Fibroblast of lung (primary cell): ENCODE measurements around the gene WDR90. TPM values are rescaled to one million over a fixed set of nuclear protein-coding genes. Genes with fewer than 3 reads are reported as not detected.
A peak's percentile ranks its signal among the peaks of the same experiment; 100 is the strongest.

ENCODE experiments used
- DNase-seq, 2 donors: peaks; one replicate each; pipeline versions ENCODE4 v3.0.0 to v3.0.0-alpha.2; 2010; ENCODE audit warnings: low read depth in 2 of 2
- H2AFZ ChIP-seq: 2 replicates; pipeline ENCODE4 v1.5.1; 2012; ENCODE audit warnings: low read length, control low read depth, inconsistent platforms
- H3K27ac ChIP-seq: 2 replicates; pipeline ENCODE4 v1.5.1; 2011; ENCODE audit warnings: low read length, control low read depth; ENCODE audit not compliant: insufficient read depth
- H3K27me3 ChIP-seq: 2 replicates; pipeline ENCODE4 v1.5.1; 2011; ENCODE audit warnings: mild to moderate bottlenecking, low read length; ENCODE audit not compliant: control insufficient read depth, insufficient read depth
- H3K36me3 ChIP-seq: 2 replicates; pipeline ENCODE4 v1.5.1; 2011; ENCODE audit warnings: low read length; ENCODE audit not compliant: control insufficient read depth, insufficient read depth
- H3K4me1 ChIP-seq: 2 replicates; pipeline ENCODE4 v1.5.1; 2011; ENCODE audit warnings: low read length; ENCODE audit not compliant: control insufficient read depth, insufficient read depth; ENCODE audit errors: extremely low read depth
- H3K4me2 ChIP-seq: 2 replicates; pipeline ENCODE4 v1.5.1; 2011; ENCODE audit warnings: low read length, control low read depth; ENCODE audit not compliant: insufficient read depth; ENCODE audit errors: extremely low read depth
- H3K4me3 ChIP-seq, 4 experiments: fragments of 200-600 bp in 1 of 4; sonication (generic) in 1 of 4; replicated peaks in 1 of 4; 2 replicates each; pipeline ENCODE4 v1.5.1; 2011 to 2016; ENCODE audit warnings: low read length in 4 of 4, low read depth in 3 of 4, mild to moderate bottlenecking in 3 of 4, control low read depth in 2 of 4, inconsistent platforms in 1 of 4, mixed read lengths in 1 of 4; ENCODE audit not compliant: insufficient read depth in 1 of 4; ENCODE audit errors: control extremely low read depth in 1 of 4
- H3K79me2 ChIP-seq: 2 replicates; pipeline ENCODE4 v1.5.1; 2012; ENCODE audit warnings: mild to moderate bottlenecking, low read length, inconsistent platforms; ENCODE audit not compliant: control insufficient read depth, insufficient read depth
- H3K9ac ChIP-seq: 2 replicates; pipeline ENCODE4 v1.5.1; 2011; ENCODE audit warnings: mild to moderate bottlenecking, low read length, control low read depth; ENCODE audit not compliant: insufficient read depth
- H3K9me3 ChIP-seq: 2 replicates; pipeline ENCODE4 v1.5.1; 2012; ENCODE audit warnings: low read depth, low read length; ENCODE audit not compliant: control insufficient read depth, insufficient read depth
- H4K20me1 ChIP-seq: 2 replicates; pipeline ENCODE4 v1.5.1; 2011; ENCODE audit warnings: low read length; ENCODE audit not compliant: control insufficient read depth, insufficient read depth; ENCODE audit errors: extremely low read depth
- EZH2 ChIP-seq: IDR thresholded peaks from 2 replicates; pipeline ENCODE4 v1.5.1; 2012; ENCODE audit warnings: low read length, control low read depth, mild to moderate bottlenecking; ENCODE audit errors: missing control alignments
- polyA plus RNA-seq, 2 donors: library from polyadenylated mRNA; depleted of rRNA in 1 of 2; stranded (reverse) in 1 of 2; unstranded in 1 of 2; fragments of >200 nt; gene quantifications; 2 replicates each; pipeline ENCODE4 v1.2.1, GENCODE V29; 2011 to 2012; ENCODE audit warnings: missing spikeins in 1 of 2
- total RNA-seq: library from RNA; depleted of rRNA; stranded (reverse); fragments of >200 nt; gene quantifications from 2 replicates; pipeline ENCODE4 v1.2.1, GENCODE V29; 2014
- TF ChIP-seq, protein P1 (sequence below), 2 donors: IDR thresholded peaks in 1 of 2; conservative IDR thresholded peaks in 1 of 2; 1 replicate in 1 of 2; 2 replicates in 1 of 2; pipeline ENCODE4 v1.5.1; 2011 to 2012; ENCODE audit warnings: low read length in 2 of 2, control low read depth in 1 of 2, inconsistent platforms in 1 of 2, low read depth in 1 of 2, mild to moderate bottlenecking in 1 of 2

Gene WDR90
- total and polyA plus RNA-seq, 2 donors (not counting 1 experiment from before 2014, with no cell fraction given): 2.9 to 4.8 TPM

DNA sequence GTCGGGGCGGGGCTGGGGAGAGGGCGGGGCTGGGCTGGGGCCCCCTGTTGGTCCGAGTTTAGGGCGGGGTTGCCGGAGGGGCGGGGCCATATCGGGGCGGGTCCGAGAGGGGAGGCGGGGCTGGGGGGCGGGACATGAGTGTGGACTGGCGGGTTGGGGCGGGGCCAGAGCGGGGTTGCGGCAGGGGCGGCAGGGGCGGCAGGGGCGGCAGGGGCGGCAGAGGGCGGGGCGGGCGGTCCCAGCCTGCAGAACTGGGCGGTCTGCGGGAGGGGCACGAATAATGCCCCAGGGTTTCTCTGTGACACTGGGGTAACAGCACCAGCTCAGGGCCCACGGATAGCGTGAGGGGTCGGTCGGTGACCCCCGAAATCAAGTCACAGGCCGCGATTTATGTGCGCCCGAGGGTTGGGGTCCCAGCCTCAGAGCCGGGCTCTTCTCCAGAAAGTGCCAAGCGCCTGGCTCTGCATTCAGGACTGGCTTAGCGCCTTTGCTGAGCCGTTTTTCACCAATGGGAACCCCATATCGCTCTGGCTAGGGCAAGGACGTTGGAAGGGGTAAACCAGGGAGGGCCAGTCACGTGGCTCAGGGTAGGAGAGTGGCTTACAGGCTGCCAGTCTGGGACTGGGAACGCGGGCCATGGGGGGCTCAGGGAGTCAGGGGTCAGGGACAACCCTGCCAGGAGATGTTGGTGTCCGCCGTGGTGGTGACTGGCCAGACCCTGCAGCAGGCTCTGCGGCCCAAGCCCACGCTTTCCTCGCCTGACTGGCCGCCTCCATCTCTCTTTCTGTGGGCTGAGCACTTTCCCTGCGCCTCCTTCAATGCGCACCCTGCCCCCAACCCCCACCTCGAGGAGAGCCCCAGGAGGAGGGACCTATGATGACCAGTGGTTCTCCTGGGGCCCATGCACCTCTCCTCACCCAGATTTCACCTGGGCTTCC lies 11.8 kb upstream of the WDR90 start:
- DNase-seq: peak; percentile 78 to 91
- no peaks in the 10 kb centered on the region for H3K27me3 ChIP-seq
- no peaks in the 10 kb centered on the region for H3K9me3 ChIP-seq
- H4K20me1 ChIP-seq: no peaks in the 10 kb centered on the region
- H3K4me1 ChIP-seq: no peaks in the 10 kb centered on the region
- peak overlapping the region; percentile 77 for H3K27ac ChIP-seq
- H2AFZ ChIP-seq: no peak overlapping the region
- peaks cover 11% of the 10 kb centered on the region for H3K36me3 ChIP-seq
- H3K9ac ChIP-seq: peak overlapping the region; percentile 88
- peaks cover 4% of the 10 kb centered on the region for H3K79me2 ChIP-seq
- peak overlapping the region; percentile 66 for H3K4me2 ChIP-seq
- TF ChIP-seq, protein P1, sequence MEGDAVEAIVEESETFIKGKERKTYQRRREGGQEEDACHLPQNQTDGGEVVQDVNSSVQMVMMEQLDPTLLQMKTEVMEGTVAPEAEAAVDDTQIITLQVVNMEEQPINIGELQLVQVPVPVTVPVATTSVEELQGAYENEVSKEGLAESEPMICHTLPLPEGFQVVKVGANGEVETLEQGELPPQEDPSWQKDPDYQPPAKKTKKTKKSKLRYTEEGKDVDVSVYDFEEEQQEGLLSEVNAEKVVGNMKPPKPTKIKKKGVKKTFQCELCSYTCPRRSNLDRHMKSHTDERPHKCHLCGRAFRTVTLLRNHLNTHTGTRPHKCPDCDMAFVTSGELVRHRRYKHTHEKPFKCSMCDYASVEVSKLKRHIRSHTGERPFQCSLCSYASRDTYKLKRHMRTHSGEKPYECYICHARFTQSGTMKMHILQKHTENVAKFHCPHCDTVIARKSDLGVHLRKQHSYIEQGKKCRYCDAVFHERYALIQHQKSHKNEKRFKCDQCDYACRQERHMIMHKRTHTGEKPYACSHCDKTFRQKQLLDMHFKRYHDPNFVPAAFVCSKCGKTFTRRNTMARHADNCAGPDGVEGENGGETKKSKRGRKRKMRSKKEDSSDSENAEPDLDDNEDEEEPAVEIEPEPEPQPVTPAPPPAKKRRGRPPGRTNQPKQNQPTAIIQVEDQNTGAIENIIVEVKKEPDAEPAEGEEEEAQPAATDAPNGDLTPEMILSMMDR (conservative IDR thresholded peaks at IDR 0.05 in 1 of 2, IDR thresholded peaks at IDR 0.05 in 1 of 2; ENCODE audit: low read depth in 1 of 2, low read length in 2 of 2): no peak
- TF ChIP-seq EZH2: no peak
- H3K4me3 ChIP-seq: peak overlapping the region; percentile 72 to 85 (median 82)

DNA sequence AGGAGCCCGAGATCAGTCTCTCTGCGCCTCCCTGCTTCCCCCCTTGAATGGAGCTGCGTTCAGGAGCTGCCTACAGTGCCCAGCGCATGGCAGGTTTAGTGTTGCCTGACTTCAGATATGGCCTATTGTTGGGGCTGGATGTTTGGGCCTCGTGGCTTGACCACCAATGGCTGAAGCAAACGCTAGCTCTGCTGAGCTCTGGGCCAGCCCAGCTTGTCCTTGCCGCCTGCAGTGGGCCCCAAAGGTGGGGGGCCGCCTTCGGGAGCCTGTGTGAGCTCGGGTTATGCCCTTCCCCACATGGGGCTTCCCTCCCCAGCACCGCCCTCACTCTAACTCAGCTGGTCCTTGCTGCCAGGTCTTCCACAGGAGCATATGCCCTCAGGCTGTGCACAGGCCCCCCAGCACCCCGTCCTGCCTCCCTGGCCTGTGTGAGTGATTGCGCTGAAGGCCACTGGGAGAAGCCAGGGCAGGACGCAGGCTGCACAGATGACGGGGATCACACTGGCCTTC lies 11.1 kb upstream of the WDR90 start:
- TF ChIP-seq, protein P1 (conservative IDR thresholded peaks at IDR 0.05 in 1 of 2, IDR thresholded peaks at IDR 0.05 in 1 of 2; ENCODE audit: low read depth in 1 of 2, low read length in 2 of 2): no peak
- no peak for TF ChIP-seq EZH2
- Histone ChIP-seq H3K9ac (no peak overlapping the region), H3K4me3 (no peak overlapping the region), H4K20me1 (no peaks in the 10 kb centered on the region), H2AFZ (no peak overlapping the region), H3K27me3 (no peaks in the 10 kb centered on the region), H3K9me3 (no peaks in the 10 kb centered on the region), H3K27ac (no peak overlapping the region), H3K4me1 (peaks cover 4% of the 10 kb centered on the region), H3K4me2 (no peak overlapping the region), H3K79me2 (peaks cover 4% of the 10 kb centered on the region), H3K36me3 (peaks cover 6% of the 10 kb centered on the region)
- DNase-seq: no peak

DNA sequence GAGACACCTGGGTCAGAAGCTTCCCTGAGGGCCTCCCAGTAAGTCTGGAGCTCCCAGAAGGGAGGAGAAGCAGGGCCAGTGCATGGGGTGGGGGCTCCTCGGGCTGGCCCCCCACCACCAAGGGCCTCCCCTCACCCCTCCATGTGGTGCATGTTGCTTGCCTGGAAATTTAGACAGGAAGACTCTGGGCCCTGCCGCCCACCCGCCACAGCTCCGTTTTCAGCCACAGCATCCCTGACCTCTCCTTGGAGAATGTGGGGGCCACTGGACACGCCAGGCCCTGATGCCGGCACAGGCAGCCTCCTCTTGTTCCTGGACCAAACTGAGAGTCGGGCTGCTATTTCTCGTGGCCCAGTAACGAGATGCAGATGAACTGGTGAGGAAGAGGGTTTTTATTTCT lies 10.3 kb upstream of the WDR90 start:
- peaks cover 4% of the 10 kb centered on the region for H3K79me2 ChIP-seq
- H3K27ac ChIP-seq: no peak overlapping the region
- no peaks in the 10 kb centered on the region for H3K27me3 ChIP-seq
- peaks cover 6% of the 10 kb centered on the region for H3K4me1 ChIP-seq
- H3K36me3 ChIP-seq: peaks cover 1% of the 10 kb centered on the region
- H3K9ac ChIP-seq: no peak overlapping the region
- no peaks in the 10 kb centered on the region for H3K9me3 ChIP-seq
- H3K4me3 ChIP-seq: no peak overlapping the region
- no peaks in the 10 kb centered on the region for H4K20me1 ChIP-seq
- H2AFZ ChIP-seq: no peak overlapping the region
- TF ChIP-seq, protein P1 (conservative IDR thresholded peaks at IDR 0.05 in 1 of 2, IDR thresholded peaks at IDR 0.05 in 1 of 2; ENCODE audit: low read depth in 1 of 2, low read length in 2 of 2): no peak
- no peak for TF ChIP-seq EZH2
- H3K4me2 ChIP-seq: no peak overlapping the region
- no peak for DNase-seq
